Measurements from ENCODE around the gene SEMA3D.

DNA sequence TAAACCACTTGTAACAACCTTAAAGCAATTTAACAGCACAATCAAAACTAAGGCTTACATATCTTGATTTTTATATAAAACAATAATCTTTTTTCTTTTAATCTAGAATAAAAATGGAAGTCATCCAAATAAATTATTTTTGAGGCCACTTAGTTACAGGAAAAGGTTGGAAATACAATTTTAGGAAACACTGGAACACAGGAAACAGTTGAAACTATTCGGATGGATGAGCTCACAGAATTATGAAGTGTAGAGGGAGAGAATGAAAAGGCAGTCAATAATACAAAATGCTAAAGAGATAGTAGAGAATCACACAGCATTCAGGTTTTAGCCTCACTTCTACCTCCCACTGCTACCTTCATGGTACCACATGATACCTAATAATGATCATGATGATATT lies 124.2 kb downstream of the SEMA3D start:
- TF ChIP-seq, protein P1, sequence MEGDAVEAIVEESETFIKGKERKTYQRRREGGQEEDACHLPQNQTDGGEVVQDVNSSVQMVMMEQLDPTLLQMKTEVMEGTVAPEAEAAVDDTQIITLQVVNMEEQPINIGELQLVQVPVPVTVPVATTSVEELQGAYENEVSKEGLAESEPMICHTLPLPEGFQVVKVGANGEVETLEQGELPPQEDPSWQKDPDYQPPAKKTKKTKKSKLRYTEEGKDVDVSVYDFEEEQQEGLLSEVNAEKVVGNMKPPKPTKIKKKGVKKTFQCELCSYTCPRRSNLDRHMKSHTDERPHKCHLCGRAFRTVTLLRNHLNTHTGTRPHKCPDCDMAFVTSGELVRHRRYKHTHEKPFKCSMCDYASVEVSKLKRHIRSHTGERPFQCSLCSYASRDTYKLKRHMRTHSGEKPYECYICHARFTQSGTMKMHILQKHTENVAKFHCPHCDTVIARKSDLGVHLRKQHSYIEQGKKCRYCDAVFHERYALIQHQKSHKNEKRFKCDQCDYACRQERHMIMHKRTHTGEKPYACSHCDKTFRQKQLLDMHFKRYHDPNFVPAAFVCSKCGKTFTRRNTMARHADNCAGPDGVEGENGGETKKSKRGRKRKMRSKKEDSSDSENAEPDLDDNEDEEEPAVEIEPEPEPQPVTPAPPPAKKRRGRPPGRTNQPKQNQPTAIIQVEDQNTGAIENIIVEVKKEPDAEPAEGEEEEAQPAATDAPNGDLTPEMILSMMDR (IDR thresholded peaks at IDR 0.05; ENCODE audit: extremely low read depth in 1 of 2, insufficient read depth in 1 of 2, low read depth in 1 of 2, low read length in 2 of 2) = no peak
- TF ChIP-seq POLR2A (IDR thresholded peaks at IDR 0.05; ENCODE audit: low read depth, low read length) (no peak), POLR2AphosphoS5 (IDR thresholded peaks at IDR 0.05; ENCODE audit: insufficient read depth, low read depth, low read length) (no peak), MYC (IDR thresholded peaks at IDR 0.05; ENCODE audit: low read depth, low read length) (no peak), EZH2 (IDR thresholded peaks at IDR 0.05; ENCODE audit: borderline replicate concordance, low read depth, low read length, severe bottlenecking) (no peak), JUN (IDR thresholded peaks at IDR 0.05; ENCODE audit: borderline replicate concordance, insufficient read depth, insufficient read length, low read depth) (no peak), GATA2 (IDR thresholded peaks at IDR 0.05; ENCODE audit: insufficient read depth, insufficient read length, low read depth, low read length) (no peak), FOS (IDR thresholded peaks at IDR 0.05; ENCODE audit: borderline replicate concordance, insufficient read depth, low read length) (no peak)
- TF ChIP-seq, protein P2, sequence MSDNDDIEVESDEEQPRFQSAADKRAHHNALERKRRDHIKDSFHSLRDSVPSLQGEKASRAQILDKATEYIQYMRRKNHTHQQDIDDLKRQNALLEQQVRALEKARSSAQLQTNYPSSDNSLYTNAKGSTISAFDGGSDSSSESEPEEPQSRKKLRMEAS (IDR thresholded peaks at IDR 0.05; ENCODE audit: insufficient read depth, insufficient read length) = no peak

All from endothelial cell of umbilical vein (primary cell).